Stimulated activated naive B cell treated with anti-CD40 and anti-IgM and Interleukin-4, amounts not matched to agents 10 μg/mL and 1 μg/mL and 100 μg/mL, for 72 hours (primary cell): ENCODE results near the gene LEF1.
"Not testable (repeated sequence)": the region's sequence is repeated elsewhere in the genome, so short reads cannot be mapped to it uniquely, and the experiment has no call there.

Experiments used
- ATAC-seq, 2 donors: fragments of 150-1000 bp; cut with Tn5 transposase; replicated peaks; 2 replicates each; pipeline ENCODE4 v1.10.0; 2021; ENCODE audit warnings: moderate library complexity in 1 of 2
- DNase-seq: peaks from one replicate; pipeline ENCODE4 v3.0.0; 2021
- H3K27ac Mint-ChIP-seq: one replicate; pipeline ENCODE4 v1.8.0; 2022; ENCODE audit warnings: mild to moderate bottlenecking, mixed read lengths
- H3K27me3 Mint-ChIP-seq, 2 donors: one replicate each; pipeline ENCODE4 v1.8.0; 2022; ENCODE audit warnings: mixed read lengths in 2 of 2
- H3K36me3 Mint-ChIP-seq, 2 donors: one replicate each; pipeline ENCODE4 v1.8.0; 2022; ENCODE audit warnings: mixed read lengths in 2 of 2, mild to moderate bottlenecking in 1 of 2
- H3K4me1 Mint-ChIP-seq, 2 donors: one replicate each; pipeline ENCODE4 v1.8.0; 2022; ENCODE audit warnings: mixed read lengths in 2 of 2, mild to moderate bottlenecking in 1 of 2
- H3K4me3 Mint-ChIP-seq, 2 donors: one replicate each; pipeline ENCODE4 v1.8.0; 2022; ENCODE audit warnings: mild to moderate bottlenecking in 2 of 2, mixed read lengths in 2 of 2, moderate library complexity in 1 of 2
- H3K9me3 Mint-ChIP-seq, 2 donors: one replicate each; pipeline ENCODE4 v1.8.0; 2022; ENCODE audit warnings: mixed read lengths in 2 of 2, mild to moderate bottlenecking in 1 of 2

LEF1 gene

GRCh38 chr4:108068442-108068841, 100.3 kb downstream of the LEF1 start:
- peaks cover 0 to 6% of the 10 kb centered on the region in 2 donors for H3K4me1 Mint-ChIP-seq
- H3K9me3 Mint-ChIP-seq, result no peaks in the 10 kb centered on the region
- H3K27me3 Mint-ChIP-seq, result no peaks in the 10 kb centered on the region
- ATAC-seq (no peak), DNase-seq (no peak)
- H3K4me3 Mint-ChIP-seq, result no peak overlapping the region
- no peak overlapping the region for H3K27ac Mint-ChIP-seq
- peaks cover 0 to 3% of the 10 kb centered on the region in 2 donors for H3K36me3 Mint-ChIP-seq

DNA sequence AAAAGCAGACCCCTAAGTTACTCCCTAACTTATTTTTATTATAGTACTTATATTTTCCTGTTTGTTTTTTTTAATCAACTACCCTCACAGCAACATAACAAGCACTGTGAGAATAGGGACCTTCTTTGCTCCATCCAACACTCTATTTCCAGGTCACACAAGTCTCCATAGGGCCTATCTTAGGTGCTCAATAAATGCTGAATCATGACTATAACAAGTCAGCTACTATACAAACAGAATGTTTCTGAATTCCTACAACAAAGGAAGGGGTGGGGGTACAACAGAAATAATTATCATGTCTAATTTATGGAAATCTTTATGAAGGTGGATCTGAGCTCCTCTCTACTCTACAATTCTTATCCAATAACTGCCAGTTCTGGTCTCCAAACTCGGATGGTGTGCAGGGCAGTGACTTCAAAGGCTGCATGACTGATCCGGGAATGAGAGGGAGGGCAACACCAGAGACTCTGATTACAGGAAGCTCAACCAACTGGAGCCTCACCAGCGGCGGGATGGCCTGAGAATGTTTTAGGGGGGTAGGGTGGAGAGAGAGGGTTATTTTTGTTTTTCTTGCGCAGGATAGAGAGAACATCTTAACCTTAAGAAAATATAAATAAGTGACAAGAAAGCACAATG, 107.9 kb downstream of the LEF1 start:
- Mint-ChIP-seq H3K36me3 (peaks cover 0 to 3% of the 10 kb centered on the region in 2 donors), H3K27ac (no peak overlapping the region), H3K4me3 (no peak overlapping the region), H3K4me1 (peaks cover 0 to 6% of the 10 kb centered on the region in 2 donors), H3K9me3 (no peaks in the 10 kb centered on the region), H3K27me3 (no peaks in the 10 kb centered on the region)
- DNase-seq, result no peak
- no peak for ATAC-seq

DNA sequence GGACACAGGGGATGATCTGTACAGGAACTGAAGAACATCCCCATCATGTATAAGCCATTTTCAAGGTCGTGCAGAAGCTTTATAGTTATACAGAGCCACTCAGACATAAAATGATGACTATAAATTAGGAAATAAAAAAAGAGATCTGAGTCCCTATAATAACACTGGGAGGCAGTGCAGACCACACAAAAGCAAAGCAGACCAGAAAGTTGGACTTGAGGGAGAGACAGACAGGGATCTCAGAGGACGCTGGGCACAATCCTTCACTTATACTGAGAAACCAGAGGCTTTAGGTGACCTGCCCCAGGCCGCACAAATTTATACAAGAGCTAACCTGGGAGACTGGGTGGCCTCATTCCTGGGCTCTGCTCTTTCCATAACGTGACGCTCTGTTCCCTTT, 108.6 kb downstream of the LEF1 start:
- no peak overlapping the region for H3K27ac Mint-ChIP-seq

DNA sequence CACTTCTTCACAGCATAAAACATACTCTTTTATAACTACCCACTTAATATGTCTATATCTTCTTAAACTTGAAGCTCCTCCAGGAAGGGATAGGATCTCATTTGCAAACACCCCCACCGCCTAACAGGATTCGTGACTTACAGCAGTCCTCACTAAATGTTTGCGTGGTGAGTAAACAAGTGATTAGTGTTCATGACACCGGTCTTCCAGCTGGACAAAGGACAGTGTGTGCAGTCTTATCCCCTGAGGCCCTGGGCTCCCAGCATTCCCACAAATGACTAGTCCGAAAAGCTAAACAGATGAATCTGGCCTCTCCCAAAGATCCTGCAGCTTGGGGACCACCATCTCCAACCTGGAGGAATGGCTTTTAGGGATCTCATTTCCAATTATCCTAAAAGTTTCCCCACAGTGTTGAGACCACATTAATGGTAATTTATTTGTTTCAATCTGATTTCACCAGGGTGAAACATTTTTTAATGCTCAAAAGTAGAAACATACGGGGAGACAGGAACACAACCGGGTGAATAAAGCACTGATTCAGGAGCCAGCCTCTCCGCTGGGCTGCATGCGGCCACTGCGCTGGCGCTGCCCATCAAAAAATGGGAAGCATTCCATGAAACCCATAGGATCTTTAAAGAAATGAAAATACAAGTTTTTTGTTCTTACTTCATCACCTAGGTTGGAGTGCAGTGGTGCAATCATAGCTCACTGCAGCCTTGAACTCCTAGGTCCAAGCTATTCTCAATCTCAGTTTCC, 109.9 kb downstream of the LEF1 start:
- H3K27me3 Mint-ChIP-seq, result no peaks in the 10 kb centered on the region
- H3K4me3 Mint-ChIP-seq, result no peak overlapping the region
- no peak overlapping the region for H3K27ac Mint-ChIP-seq
- no peaks in the 10 kb centered on the region for H3K9me3 Mint-ChIP-seq
- DNase-seq (no peak), ATAC-seq (no peak)
- no peaks in the 10 kb centered on the region for H3K36me3 Mint-ChIP-seq
- H3K4me1 Mint-ChIP-seq, result peaks cover 2 to 3% of the 10 kb centered on the region in 2 donors

More for the DNA sequence above, 108.6 kb downstream of the LEF1 start:
- H3K4me3 Mint-ChIP-seq, result no peak overlapping the region
- H3K36me3 Mint-ChIP-seq, result peaks cover 0 to 3% of the 10 kb centered on the region in 2 donors
- H3K27me3 Mint-ChIP-seq, result no peaks in the 10 kb centered on the region
- peaks cover 0 to 6% of the 10 kb centered on the region in 2 donors for H3K4me1 Mint-ChIP-seq
- H3K9me3 Mint-ChIP-seq, result no peaks in the 10 kb centered on the region
- no peak for DNase-seq
- peak; percentile 10 to 38 for ATAC-seq

- Mint-ChIP-seq H3K4me3 (no peak overlapping the region), H3K36me3 (peaks cover 0 to 2% of the 10 kb centered on the region in 2 donors), H3K4me1 (peaks cover 6 to 14% of the 10 kb centered on the region in 2 donors), H3K9me3 (no peaks in the 10 kb centered on the region), H3K27me3 (no peaks in the 10 kb centered on the region), H3K27ac (no peak overlapping the region)
- ATAC-seq (no peak), DNase-seq (no peak)
Measured at GRCh38 chr4:108056418-108056817, 112.3 kb downstream of the LEF1 start.

GRCh38 chr4:108055787-108056186, 112.9 kb downstream of the LEF1 start:
- DNase-seq, result no peak
- H3K9me3 Mint-ChIP-seq, result no peaks in the 10 kb centered on the region
- no peak for ATAC-seq
- no peaks in the 10 kb centered on the region for H3K27me3 Mint-ChIP-seq
- no peak overlapping the region for H3K4me3 Mint-ChIP-seq
- peaks cover 0 to 2% of the 10 kb centered on the region in 2 donors for H3K36me3 Mint-ChIP-seq
- H3K27ac Mint-ChIP-seq, result no peak overlapping the region
- peaks cover 6 to 14% of the 10 kb centered on the region in 2 donors for H3K4me1 Mint-ChIP-seq

- H3K27ac Mint-ChIP-seq, result no peak overlapping the region
- ATAC-seq (no peak), DNase-seq (no peak)
- H3K9me3 Mint-ChIP-seq, result no peaks in the 10 kb centered on the region
- peaks cover 2 to 4% of the 10 kb centered on the region in 2 donors for H3K36me3 Mint-ChIP-seq
- no peak overlapping the region for H3K4me3 Mint-ChIP-seq
- H3K27me3 Mint-ChIP-seq, result no peaks in the 10 kb centered on the region
- peaks cover 6 to 21% of the 10 kb centered on the region in 2 donors for H3K4me1 Mint-ChIP-seq
Measured at GRCh38 chr4:108054025-108054638, 114.6 kb downstream of the LEF1 start.

DNA sequence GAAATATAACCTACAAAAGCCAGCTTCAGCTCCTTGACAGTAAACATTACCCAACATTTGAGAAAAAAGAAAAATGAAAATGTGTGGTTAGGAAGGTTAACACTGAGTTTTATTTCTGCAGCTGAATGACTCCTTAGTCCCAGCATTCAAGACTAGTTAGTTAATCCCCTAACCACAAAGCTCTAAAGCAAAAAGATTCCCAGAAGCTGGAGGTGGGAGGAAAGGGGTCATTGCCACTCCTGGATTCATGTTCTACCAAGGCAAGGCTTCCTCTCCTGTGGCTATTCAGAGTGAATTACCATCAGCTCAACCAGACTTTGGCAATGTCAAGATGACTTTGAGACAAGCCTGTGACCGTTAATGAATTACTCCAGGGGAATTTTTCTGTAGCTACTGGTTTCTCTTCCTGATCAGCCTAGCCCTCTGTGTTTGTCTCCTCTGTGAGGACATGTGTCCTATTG, 115.5 kb downstream of the LEF1 start:
- peaks cover 6 to 21% of the 10 kb centered on the region in 2 donors for H3K4me1 Mint-ChIP-seq
- DNase-seq, result no peak
- H3K4me3 Mint-ChIP-seq, result no peak overlapping the region
- no peaks in the 10 kb centered on the region for H3K9me3 Mint-ChIP-seq
- peaks cover 2 to 4% of the 10 kb centered on the region in 2 donors for H3K36me3 Mint-ChIP-seq
- peak overlapping the region; percentile 1 for H3K27ac Mint-ChIP-seq
- peak; percentile 83 to 84 for ATAC-seq
- H3K27me3 Mint-ChIP-seq, result no peaks in the 10 kb centered on the region

DNA sequence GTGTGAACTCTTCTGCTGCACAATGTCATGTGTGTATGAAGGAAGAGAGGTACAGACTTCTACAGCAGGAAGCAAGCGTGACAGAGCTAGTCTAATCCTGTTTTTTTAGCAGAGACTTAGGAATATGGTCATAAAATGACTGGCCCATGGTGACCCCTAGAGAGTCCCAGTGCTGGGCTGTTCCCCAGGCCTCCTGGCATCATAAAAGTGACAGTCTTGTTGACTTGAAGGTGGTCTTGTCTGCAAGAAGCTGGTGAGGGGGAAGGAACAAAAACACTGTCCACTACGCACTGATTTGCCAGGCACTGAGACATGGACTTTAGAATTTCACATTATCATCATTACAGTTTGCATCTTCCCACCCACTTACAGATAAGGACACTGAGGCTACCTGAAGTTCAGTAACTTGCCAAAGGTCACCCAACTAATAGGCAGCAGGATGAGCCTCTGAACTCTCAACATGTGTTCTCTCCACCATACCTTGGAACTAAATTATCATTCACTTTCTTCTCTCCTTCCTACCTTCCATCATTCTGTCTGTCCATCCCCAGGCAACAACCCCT, 116.1 kb downstream of the LEF1 start:
- no peak overlapping the region for H3K4me3 Mint-ChIP-seq

DNA sequence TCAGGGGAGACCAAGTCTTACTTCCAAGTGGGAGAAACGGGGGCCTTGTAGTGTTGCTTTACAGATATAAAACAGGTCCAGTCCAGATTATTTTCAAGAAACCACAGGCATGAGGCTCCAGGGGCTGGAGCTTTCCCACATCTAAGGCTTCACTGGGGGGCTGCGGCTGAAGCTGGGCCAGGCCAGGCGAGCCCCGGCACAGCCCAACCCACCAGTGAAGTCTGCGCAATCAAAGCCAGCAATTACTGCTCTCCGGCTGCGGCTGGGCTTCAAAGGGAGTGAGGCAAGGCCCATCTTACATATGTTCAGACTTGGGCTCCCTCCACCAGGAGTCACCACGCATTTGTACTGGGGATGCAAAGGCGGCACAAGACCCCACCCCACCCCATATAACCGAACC, 117.4 kb downstream of the LEF1 start:
- DNase-seq (no peak), ATAC-seq (no peak)
- Mint-ChIP-seq H3K9me3 (no peaks in the 10 kb centered on the region), H3K36me3 (peaks cover 2 to 7% of the 10 kb centered on the region in 2 donors), H3K27ac (no peak overlapping the region), H3K4me1 (peaks cover 6 to 21% of the 10 kb centered on the region in 2 donors), H3K4me3 (no peak overlapping the region), H3K27me3 (no peaks in the 10 kb centered on the region)

More for the DNA sequence above, 116.1 kb downstream of the LEF1 start:
- H3K27ac Mint-ChIP-seq, result peak overlapping the region; percentile 1
- no peak for DNase-seq
- no peak for ATAC-seq
- H3K27me3 Mint-ChIP-seq, result no peaks in the 10 kb centered on the region
- H3K36me3 Mint-ChIP-seq, result peaks cover 2 to 4% of the 10 kb centered on the region in 2 donors
- peaks cover 6 to 21% of the 10 kb centered on the region in 2 donors for H3K4me1 Mint-ChIP-seq
- no peaks in the 10 kb centered on the region for H3K9me3 Mint-ChIP-seq

GRCh38 chr4:108050166-108051111, 118.3 kb downstream of the LEF1 start:
- H3K4me3 Mint-ChIP-seq, H3K27ac Mint-ChIP-seq, H3K27me3 Mint-ChIP-seq, DNase-seq, H3K9me3 Mint-ChIP-seq, H3K36me3 Mint-ChIP-seq, ATAC-seq: not testable (repeated sequence)
- peaks cover 5 to 21% of the 10 kb centered on the region in 2 donors for H3K4me1 Mint-ChIP-seq

DNA sequence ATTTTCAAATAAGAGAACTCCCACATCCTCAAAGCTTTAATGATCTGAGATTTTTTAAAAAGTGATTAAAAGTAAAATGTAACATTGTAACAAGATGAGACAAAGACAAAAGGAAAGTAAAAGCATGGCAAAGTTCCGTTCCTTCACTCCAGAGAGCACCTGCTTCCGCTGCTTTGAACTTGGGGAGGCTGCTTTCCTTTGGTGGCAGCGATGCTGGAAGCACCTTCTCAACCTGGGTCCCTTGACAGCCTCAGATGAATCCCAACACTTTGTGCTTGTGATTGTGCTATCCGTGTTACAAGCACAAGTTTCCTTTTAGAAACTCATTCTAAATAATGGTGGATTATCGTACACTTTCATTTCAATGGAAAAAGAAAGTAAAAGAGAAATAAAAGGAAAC, 119.3 kb downstream of the LEF1 start:
- H3K36me3 Mint-ChIP-seq, result peaks cover 4 to 9% of the 10 kb centered on the region in 2 donors
- no peak for ATAC-seq
- H3K4me1 Mint-ChIP-seq, result peaks cover 5 to 21% of the 10 kb centered on the region in 2 donors
- peak overlapping the region; percentile 20 for H3K27ac Mint-ChIP-seq
- DNase-seq, result no peak
- H3K9me3 Mint-ChIP-seq, result no peaks in the 10 kb centered on the region
- peak overlapping the region; percentile 73 to 79 for H3K4me3 Mint-ChIP-seq
- no peaks in the 10 kb centered on the region for H3K27me3 Mint-ChIP-seq

DNA sequence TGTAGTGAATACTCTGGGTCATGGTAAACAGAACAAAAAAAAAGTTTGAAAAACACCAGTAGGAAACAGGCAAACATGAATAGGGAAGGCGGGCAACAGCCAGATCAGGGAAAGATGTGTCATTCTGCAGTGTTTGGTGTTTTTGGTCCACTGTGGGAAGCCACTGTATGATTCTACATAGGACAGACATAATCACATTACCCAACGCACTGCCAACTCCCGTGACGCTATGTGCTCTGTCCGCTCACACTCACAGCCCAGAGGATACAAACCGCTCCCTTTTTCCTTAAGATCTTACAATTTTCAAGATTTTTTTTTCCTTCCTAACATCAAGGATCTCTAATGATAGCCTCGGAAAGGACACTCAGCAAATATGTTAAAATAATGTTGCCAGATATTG, 119.7 kb downstream of the LEF1 start:
- no peak for DNase-seq
- peak overlapping the region in 1 of 2 donors; percentile 73 for H3K4me3 Mint-ChIP-seq

More for the DNA sequence above, 119.7 kb downstream of the LEF1 start:
- Mint-ChIP-seq H3K9me3 (no peaks in the 10 kb centered on the region), H3K27me3 (no peaks in the 10 kb centered on the region), H3K27ac (peak overlapping the region; percentile 20), H3K36me3 (peaks cover 5 to 9% of the 10 kb centered on the region in 2 donors), H3K4me1 (peaks cover 5 to 21% of the 10 kb centered on the region in 2 donors)
- ATAC-seq, result no peak
